Raji (cell line): ENCODE data around the gene TSPYL2.

Experiments
- POLR2A ChIP-seq: IDR thresholded peaks from 2 replicates; pipeline ENCODE4 v1.6.1; 2011; ENCODE audit warnings: low read depth, low read length, control low read depth; ENCODE audit not compliant: insufficient read depth

The TSPYL2 gene

DNA sequence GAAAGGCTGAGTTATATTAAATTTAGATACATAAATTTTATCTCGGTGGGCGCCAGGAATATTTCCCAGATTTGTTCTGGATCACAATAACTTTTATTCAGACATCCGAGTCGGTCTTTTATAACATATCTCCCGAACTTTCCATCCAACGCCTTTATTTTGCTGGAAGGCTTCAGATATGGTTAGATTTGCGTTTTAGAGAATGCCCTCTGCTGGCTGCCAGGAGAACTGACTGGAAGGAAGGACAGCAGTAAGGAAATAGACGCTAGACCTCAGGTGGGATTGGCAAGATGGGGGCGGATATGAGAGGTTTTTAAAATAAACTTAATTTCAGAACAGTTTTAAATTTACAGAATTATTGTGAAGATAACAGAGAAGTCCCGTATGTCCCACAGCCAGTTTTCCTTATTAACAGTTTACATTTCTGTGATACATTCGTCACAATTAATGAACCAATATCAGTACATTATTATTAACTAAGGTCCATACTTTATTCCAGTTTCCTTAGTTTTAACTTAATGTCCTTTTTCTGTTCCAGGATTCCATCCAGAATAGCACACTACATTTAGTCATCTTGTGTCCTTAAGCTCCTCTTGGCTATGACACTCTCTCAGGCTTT is 7.2 kb downstream of the TSPYL2 start:
- no peak for TF ChIP-seq POLR2A

DNA sequence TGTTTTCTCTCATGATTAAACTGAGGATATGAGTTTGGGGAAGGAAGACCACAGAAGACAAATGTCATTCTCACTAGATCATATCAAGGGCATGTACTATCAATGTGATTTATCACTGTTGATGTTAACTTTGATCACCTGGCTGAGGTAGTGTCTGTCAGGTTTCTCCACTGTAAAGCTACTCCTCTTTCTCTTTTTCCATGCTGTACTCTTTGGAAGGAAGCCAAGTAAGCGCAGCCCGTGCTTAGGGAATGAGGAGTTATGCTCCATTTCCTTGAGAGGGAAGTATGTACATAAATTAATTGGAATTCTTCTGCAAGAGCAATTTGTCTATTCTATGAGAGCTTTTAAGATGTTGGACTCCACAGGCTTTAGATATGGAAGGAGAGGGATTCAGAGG is 7.8 kb downstream of the TSPYL2 start:
- TF ChIP-seq POLR2A = no peak

DNA sequence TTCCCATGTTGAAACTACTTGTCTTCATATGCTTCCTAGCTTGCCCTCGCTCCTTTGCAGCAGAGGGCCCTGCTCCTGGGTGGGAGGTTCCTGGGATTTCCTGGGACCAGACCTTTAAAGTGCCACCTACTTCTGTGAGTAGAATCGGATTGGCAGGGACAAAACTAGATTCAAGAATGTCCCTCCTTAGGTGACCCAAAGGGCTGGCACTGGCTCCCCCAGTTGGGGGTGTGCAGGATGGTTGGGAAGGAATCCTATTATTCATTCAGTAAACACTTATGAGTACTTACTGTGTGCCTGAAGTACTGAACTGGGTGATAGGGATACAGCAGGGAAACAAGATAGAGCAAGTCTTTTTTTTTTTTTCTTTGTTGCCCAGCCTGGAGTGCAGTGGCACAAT is 9.2 kb downstream of the TSPYL2 start:
- TF ChIP-seq POLR2A = no peak

DNA sequence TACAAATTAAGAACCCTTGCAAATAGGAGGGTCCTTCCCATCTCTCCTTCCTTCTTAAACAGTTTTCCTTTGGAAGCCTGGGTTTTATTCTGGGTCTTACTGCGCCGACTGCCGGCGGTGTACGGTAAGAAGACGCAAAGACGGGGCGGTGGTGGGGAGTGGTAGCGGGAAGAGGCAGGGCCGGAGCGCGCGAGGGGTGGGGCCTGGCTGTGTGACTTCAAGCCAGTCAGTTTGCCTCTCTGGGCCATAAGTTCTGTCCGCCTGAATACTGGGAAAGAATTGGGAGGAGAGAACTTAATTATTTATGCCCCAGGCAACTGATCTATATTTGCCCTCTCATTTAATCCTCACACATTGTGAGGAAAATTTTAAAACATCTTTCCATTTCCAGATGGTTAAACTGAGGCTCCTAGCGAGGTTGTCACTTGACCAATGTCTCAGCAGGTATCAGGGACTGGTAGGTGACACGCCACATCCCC is 11.0 kb downstream of the TSPYL2 start:
- TF ChIP-seq POLR2A = no peak

DNA sequence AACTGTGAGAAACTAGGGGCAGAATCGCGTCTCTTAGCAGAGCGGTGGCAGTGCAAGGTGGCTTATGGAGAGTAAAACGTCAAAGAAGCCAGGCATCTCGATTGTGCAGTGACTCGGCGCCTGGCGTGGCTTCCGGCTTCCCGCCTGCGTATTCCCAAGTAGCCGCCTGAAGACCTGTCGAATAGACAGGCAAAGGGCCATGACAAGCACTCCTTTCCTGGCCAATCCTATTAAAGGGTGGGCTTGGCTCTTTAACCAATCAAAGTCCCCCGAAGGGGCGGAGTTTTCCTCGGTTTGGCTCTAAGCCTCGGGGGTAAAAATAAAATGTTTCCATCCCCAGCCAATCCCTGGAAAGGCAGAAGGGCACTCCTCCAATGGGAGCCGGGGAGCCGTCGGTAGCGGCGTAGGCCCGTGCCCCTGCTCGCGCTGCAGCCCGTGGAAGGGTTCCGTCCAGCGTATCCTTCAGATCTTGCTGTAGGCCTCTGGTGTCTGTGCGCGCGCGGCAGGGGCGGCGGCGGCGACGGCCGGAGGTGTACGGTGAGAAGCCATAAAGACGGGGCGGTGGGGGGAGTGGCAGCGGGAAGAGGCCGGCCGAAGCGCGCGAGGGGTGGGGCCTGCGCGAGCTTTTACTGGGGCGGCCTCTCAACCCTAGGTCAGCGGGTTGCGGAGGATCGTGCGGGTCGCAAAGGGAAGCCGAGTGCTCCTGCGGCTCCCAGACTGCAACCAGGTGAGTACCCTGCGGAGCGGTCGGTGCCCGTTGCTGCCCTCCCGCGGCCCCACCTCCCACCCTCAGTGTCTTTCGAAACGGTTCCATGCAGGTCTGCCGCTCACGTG is 11.8 kb downstream of the TSPYL2 start, which contains the start of gene KANTR:
KANTR (plus strand) TSS at position 395 of the 834 bp plus-strand sequence. CDS start 30,131 bp downstream, outside the sequence.
- TF ChIP-seq POLR2A = peak; percentile 65; the same call in 1 of the 2 replicates

DNA sequence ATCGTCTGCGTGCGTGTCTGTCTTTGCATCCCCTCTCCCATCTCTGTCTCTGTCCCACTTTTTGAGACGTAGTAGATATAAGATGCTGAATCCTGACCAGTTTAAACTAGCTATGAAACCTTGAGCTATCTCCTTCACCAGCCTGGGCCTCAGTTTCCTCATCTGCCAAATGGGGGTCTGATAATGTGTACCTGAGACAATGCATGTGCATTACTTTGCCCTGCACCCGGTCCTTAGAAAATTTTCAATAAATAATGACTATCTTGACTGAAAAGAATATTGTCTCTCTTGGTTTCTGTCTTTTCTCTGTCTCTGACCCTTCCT is 12.4 kb downstream of the TSPYL2 start:
- TF ChIP-seq POLR2A = no peak

DNA sequence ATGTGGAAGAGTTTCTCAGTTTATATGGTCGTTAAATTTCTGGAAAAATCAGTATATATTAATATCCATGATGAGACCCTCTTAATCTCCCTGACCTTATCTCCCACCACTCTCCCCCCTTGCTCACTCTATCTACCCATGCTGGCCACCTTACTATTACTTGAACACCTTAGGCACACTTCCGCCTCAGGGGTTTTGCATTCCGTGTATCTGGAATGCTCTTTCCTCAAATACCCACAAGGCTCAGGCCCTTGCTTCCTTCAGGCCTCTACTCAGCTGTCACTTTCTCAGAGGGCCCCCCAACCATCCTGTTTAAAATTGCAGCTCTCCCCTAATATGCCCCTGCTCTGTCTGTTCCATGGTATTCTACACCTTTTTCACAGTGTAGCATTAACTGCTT is 13.6 kb downstream of the TSPYL2 start:
- no peak for TF ChIP-seq POLR2A

DNA sequence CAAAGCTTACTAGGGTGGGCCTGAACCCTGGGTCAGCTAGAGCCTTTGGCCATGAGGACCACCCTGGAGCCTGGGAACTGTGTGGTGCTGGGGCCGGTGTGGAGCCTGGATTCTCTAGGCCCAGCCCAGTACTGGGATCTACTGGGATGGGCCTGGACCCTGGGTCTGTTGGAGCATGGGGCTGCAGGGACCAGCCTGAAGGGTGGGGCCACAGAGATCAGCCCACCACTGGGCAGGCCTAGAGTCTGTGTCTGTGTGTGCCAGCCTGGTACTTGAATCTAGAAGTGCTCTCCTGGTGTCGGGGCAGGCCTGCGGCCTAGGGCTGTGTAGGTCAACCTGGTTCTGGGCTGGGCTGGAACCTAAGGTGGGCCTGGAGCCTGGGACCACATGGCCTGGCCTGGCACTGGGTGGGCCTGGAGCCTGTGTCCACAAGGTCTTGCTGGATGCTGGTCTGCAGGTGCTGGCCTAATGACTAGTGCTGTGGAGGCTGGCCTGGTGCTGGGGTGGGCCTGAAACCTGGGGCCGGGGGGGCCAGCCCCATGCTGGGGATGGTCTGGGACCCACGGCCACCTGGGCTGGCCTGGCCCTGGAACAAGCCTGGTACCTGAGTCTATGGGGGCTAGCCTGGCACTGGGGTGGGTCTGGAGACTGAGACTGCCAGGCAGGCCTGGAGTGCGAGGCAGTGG is 32.8 kb downstream of the TSPYL2 start:
- TF ChIP-seq POLR2A = no peak

DNA sequence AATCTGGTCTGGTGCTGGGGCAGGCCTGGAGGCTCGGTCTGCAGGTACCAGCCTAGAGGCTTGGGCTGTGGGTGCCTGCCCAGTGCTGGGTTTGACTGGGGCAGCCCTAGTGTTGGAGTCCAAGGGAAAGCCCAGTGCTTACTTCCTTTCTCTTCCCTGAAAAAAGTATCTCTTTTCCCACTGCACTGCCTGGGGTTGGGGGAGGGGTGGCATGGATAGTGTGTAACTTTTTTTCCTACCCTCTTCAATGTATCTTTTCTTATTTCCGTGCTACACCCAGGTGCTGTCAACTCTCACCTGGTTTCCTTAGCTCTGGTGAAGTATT is 33.3 kb downstream of the TSPYL2 start:
- no peak for TF ChIP-seq POLR2A

DNA sequence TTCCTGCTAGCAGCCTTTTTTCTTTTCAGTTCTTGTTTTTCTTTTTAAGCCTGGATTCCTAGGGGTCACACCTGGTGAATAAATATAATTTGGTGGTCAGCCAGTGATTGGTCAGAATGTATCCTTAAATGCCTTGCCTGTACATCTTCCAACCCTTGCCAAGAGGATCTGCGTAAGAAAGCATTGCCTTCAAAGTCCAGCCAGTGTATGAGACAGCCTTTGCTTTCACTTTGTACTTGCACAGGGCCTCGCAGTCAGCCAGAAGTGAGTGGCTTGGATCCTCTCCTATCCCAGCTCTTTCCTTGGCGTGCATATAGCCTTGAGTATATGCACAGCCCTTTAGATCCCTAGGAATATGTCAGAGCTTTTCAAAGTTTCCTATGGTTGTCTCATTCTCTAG is 33.9 kb downstream of the TSPYL2 start:
- no peak for TF ChIP-seq POLR2A

DNA sequence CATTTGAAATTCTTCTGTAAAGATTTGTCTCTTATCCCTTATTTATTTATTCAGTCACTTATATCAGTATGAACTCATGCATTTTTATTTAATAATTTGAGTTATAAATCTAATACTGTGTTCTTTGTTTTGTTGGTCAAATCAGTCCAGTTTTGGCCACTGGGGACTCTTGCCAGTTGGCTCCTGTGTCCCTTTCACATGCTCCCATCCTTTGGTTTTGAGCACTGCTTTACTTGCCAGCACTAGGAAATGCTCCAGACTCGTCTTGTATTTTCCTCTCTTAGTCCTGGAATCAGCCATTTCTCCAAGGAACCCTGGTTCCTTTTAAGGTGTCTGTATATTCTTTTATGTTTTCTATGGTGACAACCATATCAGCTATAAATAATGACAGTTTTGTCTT is 39.8 kb downstream of the TSPYL2 start:
- TF ChIP-seq POLR2A = no peak

DNA sequence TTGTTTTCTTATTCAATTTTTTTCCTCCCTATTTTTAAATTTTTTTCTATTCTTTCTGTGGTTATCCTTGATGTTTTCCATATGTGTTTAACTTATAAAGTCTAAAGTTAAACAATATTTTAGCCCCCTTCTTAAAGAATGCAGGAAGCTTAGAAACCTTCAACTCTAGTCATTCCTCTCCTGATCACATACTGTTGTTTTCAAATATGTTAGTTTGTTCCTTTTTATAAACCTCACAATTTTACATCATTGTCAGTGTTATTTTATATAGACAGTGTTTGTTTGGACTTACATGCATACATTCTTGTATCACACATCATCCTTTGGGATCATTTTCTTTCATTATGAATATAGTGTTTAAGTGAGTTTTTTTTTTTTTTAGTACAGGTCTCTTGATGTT is 43.3 kb downstream of the TSPYL2 start:
- no peak for TF ChIP-seq POLR2A

DNA sequence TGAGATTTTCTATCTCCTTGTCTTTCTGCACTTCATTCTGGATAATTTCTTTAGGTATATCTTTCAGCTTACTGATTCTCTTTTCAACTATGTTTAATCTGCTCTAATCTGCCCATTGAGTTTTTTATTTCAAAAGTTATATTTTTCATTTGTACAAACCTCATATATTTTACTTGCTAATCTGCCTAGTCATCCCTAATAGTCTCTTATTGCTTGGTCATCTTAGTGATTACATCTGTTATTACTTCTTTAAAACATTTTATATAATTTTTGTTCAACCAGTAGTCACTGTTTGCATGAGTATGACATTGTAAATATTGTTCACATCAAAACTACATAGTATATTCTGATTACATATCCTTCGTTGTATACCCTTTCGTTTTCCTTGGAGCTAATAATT is 44.2 kb downstream of the TSPYL2 start:
- no peak for TF ChIP-seq POLR2A

DNA sequence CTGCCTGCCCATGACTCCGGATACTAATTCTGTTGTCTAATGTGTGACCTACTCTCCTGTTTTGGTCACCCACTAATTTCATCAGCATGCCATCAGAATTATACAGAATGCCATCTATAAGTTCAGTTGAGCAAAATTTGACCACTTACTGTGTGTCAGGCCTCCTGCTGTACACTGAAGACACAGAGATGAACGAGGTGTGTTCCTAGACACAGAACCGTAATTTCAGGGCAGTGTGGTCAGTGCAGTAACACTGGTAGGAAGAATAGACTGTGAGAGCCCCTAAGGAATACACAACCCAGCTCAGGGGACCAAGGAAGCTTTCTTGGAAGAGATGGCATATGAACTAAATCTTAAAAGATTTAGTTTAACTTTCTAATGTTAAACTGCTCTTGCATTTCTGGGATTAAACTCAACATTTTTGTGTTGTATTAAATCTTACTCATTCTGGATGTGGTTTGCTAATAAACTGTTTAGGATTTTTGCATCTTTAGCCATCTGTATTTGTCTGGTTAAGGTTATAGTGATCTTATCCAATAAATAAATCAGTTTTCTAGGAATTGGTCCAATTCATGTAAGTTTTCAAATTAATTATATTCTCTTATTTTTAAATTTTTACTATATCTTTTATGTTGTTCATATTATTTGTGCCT is 46.1 kb downstream of the TSPYL2 start:
- TF ChIP-seq POLR2A = no peak

DNA sequence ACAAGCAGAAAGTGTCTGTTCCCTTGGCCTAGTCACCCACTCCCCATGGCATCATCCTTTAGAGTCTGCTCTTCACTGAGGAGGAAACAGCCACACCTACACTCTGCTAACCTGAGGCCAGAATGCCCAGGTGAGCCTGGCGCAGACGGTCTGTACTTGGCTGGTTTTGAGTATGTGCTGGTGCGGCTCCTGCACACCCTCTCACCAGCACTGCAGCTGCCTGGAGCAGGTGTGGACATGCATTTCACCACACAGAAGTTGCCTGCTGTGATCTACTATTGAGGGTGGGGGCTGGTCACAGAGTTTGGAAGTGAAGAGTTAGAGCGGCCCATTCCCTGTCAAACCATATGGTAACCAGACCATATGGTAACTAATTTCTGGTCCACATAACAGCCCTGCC is 51.2 kb downstream of the TSPYL2 start:
- TF ChIP-seq POLR2A = no peak
